HG03039 (cell line): ENCODE measurements around the gene SCAI.

Source experiments
- ATAC-seq: cut with Tn5 transposase; IDR thresholded peaks from one replicate; pipeline ENCODE4 v1.9.1; 2021; ENCODE audit warnings: mild to moderate bottlenecking, moderate library complexity; ENCODE audit not compliant: unreplicated experiment

The SCAI gene

DNA sequence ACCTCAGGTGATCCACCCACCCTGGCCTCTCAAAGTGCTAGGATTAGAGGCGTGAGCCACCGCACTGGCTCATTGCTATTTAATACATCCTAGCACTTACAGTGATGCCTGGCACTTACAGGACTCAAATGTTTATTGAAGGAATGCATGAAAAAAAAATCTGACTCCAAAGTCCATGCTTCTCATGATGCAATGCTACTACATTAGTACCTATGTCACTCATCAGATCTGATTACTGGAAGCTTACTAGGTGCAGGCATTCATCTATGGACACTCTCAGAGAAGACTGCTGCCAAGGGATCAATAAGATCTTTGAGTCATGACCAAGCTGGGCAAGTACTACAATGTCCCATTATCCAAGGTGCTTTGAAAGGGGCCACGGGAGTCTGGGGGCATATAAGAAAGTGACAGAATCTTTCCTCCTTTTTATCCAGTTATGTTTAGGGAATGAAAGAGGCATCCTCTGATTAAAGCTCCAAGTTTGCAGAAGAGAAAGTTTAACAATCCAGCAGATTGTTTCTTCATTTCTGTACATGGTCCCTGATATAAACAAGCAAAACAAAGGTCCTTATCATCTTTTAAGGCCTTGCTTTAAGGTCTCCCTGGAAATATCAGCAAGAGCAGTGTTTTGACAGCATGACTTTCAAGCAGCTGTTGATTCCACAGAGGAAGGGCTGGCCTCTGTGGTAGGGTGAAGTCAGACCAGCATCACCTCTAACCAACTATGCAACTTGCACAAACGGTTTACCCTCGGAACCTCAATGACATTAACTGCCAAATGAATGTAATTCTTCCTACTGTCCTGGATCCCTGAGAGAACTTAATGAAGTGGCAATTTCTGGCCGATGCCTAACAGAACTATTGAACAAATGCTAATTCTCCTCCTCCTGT lies 245.5 kb downstream of the SCAI start:
- no peak for ATAC-seq

DNA sequence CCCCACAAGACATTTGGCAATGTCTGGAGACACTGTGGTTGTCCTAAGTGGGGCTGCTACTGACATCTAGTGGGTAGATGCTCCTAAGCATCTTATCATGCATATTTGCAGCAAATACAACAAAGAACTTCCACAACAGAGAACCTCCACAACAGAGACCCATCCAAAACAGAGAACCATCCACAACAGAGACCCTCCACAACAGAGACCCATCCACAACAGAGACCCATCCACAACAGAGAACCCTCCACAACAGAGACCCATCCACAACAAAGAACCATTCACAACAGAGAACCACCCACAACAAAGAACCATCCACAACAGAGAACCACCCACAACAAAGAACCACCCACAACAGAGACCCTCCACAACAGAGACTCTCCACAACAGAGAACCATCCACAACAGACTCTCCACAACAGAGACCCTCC lies 248.6 kb downstream of the SCAI start:
- ATAC-seq, result no peak

DNA sequence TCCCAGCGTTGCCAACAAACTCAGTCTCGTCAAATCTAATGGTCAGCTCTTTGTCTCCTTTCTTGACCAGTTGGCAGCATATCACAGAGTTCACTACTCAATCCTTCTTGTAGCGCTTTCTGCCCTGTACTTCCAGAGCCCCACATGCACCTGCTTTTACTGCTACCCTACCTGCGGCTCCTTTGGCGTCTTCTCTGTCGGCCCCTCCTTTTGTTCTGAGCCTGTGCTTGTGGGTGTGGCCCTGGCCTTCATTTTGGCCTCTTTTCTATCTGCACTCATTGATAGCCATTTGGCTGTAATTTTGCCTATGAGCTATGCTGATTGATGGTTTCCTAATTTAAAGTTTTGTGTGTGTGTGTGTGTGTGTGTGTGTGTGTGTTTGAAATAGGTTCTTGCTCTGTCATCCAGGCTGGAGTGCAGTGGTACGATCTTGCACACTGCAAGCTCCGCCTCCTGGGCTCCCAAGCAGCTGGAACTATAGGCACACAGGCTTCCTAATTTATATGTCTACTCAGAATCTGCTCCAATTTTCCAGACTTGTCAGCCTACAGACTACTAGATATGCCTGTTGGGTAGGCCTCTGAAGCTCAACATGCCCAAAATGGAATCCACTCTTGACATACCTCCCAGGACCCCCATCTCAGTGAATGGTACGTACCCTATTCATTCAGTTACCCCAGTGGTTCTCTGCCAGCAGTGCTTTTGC lies 249.1 kb downstream of the SCAI start:
- no peak for ATAC-seq
